A549 treated with DMSO at 1 μM for 4 hours (cell line): ENCODE results near the gene BRME1. TPM values are rescaled to one million over a fixed set of nuclear protein-coding genes. Genes with fewer than 3 reads are reported as not detected.

ENCODE experiments used
- total RNA-seq: library from RNA; stranded (reverse); fragments of 200-300 nt; extraction: Qiagen RNA extraction; gene quantifications from 5 replicates; pipeline ENCODE4 v1.2.3, GENCODE V29; 2022; ENCODE audit warnings: low read depth

The BRME1 gene
- 0.27 to 0.42 TPM (median 0.32 TPM) in 4 of 5 replicates, not detected in the other for total RNA-seq

DNA sequence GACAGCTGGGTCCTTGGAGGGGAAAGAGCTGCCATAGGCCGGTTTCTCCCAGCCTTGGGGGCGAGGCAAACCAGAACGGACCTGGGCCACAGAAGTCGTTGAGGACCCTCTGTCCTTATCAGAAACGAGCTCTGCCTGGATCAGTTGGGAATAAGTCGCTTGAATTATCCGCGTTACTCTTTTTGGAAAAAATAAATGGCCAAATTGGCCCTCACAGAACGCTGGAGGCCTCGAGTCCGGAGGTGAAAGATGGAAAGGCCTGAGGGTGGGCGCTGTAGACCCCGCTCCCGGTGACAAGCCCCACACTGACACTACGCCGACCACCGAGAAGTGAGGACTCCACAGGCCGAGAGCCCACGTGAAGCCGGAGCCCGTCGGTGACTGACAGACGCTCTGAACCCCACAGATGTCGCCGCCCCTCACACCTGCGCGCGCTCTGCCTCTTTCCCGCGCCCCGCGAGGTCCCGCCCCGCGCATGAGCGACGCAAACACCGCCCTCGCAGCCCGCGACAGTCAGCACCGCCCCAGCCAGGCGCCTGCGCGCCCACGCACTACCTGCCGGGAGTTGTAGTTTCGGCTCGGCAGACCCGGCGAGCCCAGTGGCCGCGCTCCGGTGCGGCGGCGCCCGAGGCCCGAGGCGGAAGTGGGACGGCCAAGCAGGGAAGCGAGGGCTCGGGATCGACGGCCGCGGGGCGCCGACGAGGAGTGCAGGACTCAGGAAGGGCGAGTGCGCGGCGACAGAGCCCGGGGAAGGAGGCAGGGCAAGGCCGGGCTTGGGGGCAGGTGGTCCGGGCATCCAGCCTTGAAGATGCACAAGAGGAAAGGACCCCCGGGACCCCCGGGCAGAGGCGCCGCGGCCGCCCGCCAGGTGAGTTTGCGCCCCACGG is at the start of gene BRME1, which contains the start of gene CC2D1A:
TSS of gene BRME1 (minus strand) at position 484 of the 887 bp plus-strand sequence. CDS start 1,225 bp downstream, outside the sequence.
TSS of gene CC2D1A (plus strand) at position 568 of the 887 bp plus-strand sequence. CDS start at position 809, 241 bp downstream.

DNA sequence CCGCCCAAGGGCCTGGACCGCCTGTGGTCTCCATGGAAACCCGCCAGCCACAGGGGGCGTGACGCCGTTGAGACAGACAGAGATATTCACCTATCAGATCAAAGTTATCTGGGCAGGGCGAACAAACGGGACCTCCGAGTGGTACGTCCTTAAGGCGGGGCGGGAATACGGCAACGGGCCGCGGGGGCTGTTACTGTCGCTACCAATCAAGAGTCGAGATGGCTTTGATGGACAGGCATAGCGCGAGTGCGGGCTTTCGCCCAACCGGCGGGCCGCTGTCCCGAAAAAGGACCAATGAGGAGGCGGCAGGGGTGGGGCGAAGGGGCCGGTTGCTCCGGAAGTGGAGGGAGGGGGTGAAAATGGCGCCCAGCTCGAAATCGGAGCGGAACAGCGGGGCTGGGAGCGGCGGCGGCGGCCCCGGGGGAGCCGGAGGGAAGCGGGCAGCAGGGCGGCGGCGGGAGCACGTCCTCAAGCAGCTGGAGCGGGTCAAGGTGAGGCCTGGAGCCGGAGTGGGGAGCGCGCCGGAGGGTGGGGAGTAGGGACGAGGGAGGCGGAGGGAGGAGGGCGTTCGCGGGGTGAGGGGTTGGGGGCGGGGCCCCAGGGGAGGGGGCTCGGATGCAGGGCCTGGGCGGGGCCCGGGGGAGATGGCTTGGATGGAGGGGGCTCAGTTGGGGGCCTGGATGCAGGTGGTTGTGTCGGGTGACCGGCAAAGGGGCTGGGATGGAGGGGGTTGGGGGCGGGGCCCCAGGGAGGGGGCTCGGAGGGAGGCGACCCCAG is 46.4 kb upstream of the BRME1 start, which contains the start of gene DCAF15:
TSS of gene DCAF15 (plus strand) at position 356 of the 777 bp plus-strand sequence. CDS start at position 360, 4 bp downstream.

DNA sequence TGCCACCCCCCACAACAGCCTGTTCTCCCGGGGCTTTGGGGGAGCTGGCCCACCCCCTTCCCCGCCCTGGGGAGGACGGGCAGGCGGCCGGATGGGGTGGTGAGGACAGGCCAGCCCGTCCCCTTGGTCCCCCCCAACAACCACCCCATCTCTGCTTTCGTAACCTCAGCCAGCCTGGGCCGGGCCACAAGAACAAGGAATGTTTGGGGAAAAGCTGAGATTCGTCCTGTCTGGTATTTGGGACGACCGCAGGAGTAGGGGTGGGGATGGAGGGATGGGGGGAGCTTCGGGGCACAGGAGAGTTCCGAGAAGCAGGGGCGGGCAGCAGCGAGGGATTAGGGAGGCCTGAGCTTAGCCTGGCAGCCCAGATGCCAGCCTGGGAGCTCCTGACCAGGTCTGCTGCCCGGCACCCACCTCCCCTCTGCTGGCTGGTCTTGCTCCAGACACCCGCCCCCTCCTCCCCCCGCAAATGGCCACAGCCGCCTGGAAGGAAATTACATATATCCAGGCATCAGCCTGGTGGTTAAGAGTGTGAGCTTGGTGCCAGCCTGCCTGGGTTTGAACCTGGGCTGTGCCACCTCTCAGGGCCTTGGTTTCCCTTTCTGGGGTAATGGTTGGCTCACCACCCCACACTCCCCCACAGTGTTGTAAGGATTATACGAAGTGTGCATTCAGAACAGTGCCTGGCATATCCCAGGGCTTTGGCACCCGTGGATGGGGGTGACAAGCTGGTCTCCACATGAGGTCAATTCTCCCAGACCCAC is 32.6 kb upstream of the BRME1 start, which contains the start of gene PODNL1:
TSS of gene PODNL1 (minus strand) at position 117 of the 764 bp plus-strand sequence. CDS start 236 bp downstream, outside the sequence.

DNA sequence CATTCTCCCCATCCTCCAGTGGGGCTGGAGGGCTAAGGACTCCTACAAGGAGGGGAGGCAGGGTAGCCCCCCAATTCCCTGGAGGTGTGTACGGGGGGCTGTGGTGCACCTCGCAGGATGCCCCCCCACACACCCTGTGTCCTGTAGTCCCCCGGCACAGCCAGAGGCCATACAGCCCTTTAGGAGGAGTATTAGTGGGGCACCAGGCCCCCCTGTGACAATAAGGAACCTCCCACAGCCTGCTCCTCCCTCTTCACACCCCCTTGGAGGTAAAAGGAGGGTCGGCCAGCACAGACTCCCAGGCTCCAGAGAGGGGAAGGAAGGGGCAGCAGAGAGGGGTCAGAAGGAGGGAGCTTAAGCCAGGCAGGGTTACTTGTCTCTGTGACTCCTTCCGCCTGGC is 29.1 kb downstream of the BRME1 start, which contains the start of gene NANOS3:
TSS of gene NANOS3 (plus strand) at position 301 of the 400 bp plus-strand sequence. CDS start 115 bp downstream, outside the sequence.

Other genes starting within 250 kb of the BRME1 start
- gene MRI1, start 141.6 kb downstream of the BRME1 start, total RNA-seq: 9.1 to 17.5 TPM (median 15.4 TPM) in 5 replicates
- gene C19orf53, start 131.7 kb downstream of the BRME1 start, total RNA-seq: 145 to 201 TPM (median 198 TPM) in 5 replicates
- 6.9 to 11.1 TPM (median 10.6 TPM) in 5 replicates for gene ZSWIM4, start 110.7 kb downstream of the BRME1 start, total RNA-seq
- 2.8 to 4.3 TPM (median 3.3 TPM) in 5 replicates for gene NANOS3, start 29.0 kb downstream of the BRME1 start, total RNA-seq
- gene CC2D1A, start 84 bp upstream of the BRME1 start, total RNA-seq: 7.5 to 12.5 TPM (median 10.5 TPM) in 5 replicates
- 1.0 to 1.5 TPM (median 1.4 TPM) in 5 replicates for gene PODNL1, start 32.3 kb upstream of the BRME1 start, total RNA-seq
- 18.0 to 22.4 TPM (median 18.5 TPM) in 5 replicates for gene DCAF15, start 46.4 kb upstream of the BRME1 start, total RNA-seq
- gene RFX1, start 100.2 kb upstream of the BRME1 start, total RNA-seq: 4.2 to 7.2 TPM (median 5.7 TPM) in 5 replicates
- not detected in 5 replicates for gene RLN3, start 122.0 kb upstream of the BRME1 start, total RNA-seq
- gene IL27RA, start 125.6 kb upstream of the BRME1 start, total RNA-seq: 9.0 to 12.6 TPM (median 11.6 TPM) in 5 replicates
- gene PALM3, start 156.0 kb upstream of the BRME1 start, total RNA-seq: 1.8 to 2.5 TPM (median 2.0 TPM) in 5 replicates
- 3.4 to 3.6 TPM (median 3.6 TPM) in 5 replicates for gene MISP3, start 166.7 kb upstream of the BRME1 start, total RNA-seq
- not detected in 5 replicates for gene C19orf67, start 179.7 kb upstream of the BRME1 start, total RNA-seq
- 32.8 to 49.0 TPM (median 43.8 TPM) in 5 replicates for gene SAMD1, start 184.6 kb upstream of the BRME1 start, total RNA-seq
- 33.2 to 37.4 TPM (median 37.2 TPM) in 5 replicates for gene PRKACA, start 211.6 kb upstream of the BRME1 start, total RNA-seq
- 30.6 to 36.4 TPM (median 33.9 TPM) in 5 replicates for gene ASF1B, start 230.5 kb upstream of the BRME1 start, total RNA-seq